Loucy (cell line): ENCODE data around the gene MIPEP.

ENCODE experiments used
- EZH2phosphoT487 ChIP-seq: fragments of 200-600 bp; IDR thresholded peaks from 2 replicates; pipeline ENCODE4 v1.6.1; 2018; ENCODE audit warnings: antibody characterized with exemption, mild to moderate bottlenecking, moderate library complexity, borderline replicate concordance
- TF ChIP-seq, protein P1 (sequence below): fragments of 200-600 bp; sonication (generic); conservative IDR thresholded peaks from 2 replicates; pipeline ENCODE4 v1.5.1; 2014; ENCODE audit warnings: mild to moderate bottlenecking, antibody characterized with exemption, low read length

- TF ChIP-seq, protein P1, sequence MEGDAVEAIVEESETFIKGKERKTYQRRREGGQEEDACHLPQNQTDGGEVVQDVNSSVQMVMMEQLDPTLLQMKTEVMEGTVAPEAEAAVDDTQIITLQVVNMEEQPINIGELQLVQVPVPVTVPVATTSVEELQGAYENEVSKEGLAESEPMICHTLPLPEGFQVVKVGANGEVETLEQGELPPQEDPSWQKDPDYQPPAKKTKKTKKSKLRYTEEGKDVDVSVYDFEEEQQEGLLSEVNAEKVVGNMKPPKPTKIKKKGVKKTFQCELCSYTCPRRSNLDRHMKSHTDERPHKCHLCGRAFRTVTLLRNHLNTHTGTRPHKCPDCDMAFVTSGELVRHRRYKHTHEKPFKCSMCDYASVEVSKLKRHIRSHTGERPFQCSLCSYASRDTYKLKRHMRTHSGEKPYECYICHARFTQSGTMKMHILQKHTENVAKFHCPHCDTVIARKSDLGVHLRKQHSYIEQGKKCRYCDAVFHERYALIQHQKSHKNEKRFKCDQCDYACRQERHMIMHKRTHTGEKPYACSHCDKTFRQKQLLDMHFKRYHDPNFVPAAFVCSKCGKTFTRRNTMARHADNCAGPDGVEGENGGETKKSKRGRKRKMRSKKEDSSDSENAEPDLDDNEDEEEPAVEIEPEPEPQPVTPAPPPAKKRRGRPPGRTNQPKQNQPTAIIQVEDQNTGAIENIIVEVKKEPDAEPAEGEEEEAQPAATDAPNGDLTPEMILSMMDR: no peak
- TF ChIP-seq EZH2phosphoT487: no peak
Measured at GRCh38 chr13:23794267-23795161, 94.7 kb downstream of the MIPEP start.
